HG02852 (cell line): ENCODE results near the gene TSPAN18.

Source experiments
- ATAC-seq: cut with Tn5 transposase; IDR thresholded peaks from one replicate; pipeline ENCODE4 v1.9.1; 2021; ENCODE audit warnings: mild to moderate bottlenecking, moderate library complexity; ENCODE audit not compliant: unreplicated experiment

TSPAN18 gene

DNA sequence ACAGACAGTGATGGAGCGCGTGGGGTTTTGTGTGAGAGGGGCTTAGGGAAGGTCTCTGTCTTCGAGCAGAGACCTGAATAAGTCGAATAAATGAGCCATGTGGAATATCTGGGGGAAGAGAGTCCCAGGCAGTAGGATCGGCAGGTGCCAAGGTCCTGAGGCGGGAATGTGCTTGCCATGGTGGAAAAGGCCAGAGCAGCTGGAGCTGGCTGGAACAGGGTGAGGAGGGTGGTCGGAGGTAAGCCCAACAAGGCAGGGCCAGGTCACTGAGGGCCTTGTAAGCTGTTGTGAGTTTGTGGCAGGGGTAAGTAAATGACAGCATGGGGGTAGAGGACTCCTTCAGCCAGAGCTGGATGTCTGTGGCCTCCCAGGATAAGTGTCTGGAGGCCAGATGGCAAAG is 152.7 kb downstream of the TSPAN18 start:
- no peak for ATAC-seq

DNA sequence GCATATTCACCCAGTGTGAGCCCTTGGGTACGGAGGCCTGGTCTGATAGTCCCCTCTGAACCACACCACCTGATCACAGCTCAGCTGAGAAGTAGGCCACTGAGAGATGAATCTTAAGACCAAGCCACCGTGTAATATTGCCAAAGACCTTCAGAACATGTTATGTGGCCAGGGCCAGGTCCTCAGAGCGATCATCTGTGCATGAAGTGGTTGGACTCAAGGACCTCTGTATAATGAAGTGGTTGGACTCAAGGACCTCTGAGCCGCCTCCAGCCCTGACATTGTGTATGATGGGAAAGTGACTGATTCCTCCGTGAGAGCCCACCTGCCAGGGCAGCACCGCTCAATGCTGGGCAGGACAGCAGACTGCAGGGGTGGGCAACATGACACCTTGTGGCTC is 153.7 kb downstream of the TSPAN18 start:
- ATAC-seq = no peak

DNA sequence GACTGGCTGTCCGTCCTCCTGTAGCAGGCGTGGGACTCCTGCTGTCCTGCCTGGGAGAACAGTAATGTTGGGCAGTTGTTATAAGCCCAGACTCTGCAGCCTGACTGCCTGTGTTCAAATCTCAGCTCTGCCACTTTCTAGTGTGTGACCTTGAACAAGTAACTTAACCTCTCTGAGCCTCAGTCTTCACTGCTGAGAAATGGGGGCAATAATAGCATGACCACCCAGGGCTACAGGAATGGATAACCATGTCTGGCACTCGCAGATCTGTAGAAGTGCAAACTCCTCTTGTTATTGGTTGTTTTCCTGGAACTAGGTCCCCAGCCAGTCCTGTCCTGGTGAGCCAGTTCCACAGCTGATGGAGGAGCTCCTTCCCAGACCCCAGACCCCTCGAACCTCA is 154.2 kb downstream of the TSPAN18 start:
- no peak for ATAC-seq

DNA sequence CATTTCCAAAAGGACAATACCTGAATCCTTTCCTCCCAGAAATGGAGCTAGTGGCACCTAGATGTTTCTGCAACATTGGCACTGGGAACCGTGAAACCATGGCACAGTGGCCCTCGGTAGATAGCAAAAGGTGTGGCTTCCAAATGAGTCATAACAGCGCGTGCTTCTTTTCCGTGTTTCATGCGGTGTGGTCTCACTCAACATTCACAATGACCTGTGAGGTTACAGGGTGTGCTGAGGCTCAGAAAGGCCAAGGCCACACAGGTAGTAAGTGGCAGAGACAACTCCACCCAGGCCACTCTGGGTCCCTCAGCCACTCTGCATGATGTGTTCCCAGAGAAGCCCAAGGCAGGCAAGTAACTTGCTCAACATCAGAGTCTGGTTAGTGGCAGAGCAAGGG is 156.5 kb downstream of the TSPAN18 start:
- ATAC-seq = no peak

DNA sequence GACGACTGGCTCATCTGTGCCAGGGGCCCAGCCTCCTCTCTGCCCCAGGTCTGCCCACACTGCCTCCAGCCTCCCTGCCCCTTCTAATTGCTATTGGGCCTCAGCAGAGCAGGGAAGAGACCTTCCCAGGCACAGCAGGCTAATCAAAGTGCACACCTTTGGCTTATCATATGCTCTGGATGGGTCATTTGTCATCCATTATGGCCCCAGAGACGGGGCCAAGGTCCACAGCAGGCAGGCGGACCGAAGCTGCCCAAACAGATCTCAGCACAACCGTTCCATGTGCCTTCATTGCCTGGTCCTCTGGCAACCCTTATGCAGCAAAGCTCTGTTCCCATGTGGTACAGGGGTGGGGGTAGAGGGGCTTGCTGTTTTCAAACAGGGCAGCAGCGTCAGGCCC is 157.3 kb downstream of the TSPAN18 start:
- ATAC-seq = no peak

DNA sequence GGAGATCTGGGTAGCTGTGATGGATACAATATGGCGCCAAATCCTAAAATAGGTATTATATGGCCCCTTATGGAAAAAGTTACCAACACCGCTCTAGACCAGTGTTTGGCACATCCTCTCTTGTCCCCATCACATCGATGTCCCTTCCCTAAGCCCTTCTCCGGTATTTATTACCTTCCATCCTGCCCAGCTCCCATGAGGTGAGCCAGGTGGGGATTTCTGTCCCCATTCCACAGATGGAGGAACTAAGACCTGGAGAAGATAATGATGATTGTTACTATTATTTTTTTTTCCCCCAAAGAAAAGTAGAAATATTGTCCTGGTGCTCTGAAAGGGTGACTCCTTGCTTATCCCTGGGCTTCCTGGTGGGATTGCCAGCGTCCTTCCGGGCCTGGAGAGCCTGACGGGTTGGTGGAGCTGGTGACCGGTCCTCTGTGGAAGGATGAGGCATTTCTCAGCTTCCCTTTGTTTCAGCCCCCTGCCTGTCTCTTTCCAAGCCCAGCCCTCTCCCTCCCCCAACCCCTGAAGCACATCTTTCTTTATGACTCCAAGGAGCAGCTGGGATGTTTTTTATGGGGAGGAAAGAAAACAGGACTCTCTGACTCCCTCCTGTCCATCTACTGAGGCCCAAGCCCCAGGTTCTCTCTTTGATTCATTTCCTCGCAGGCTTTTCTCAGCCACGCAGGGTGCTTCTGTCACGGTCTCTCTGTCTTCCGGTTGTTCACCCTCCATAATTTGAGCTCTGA is 158.5 kb downstream of the TSPAN18 start:
- ATAC-seq = no peak

DNA sequence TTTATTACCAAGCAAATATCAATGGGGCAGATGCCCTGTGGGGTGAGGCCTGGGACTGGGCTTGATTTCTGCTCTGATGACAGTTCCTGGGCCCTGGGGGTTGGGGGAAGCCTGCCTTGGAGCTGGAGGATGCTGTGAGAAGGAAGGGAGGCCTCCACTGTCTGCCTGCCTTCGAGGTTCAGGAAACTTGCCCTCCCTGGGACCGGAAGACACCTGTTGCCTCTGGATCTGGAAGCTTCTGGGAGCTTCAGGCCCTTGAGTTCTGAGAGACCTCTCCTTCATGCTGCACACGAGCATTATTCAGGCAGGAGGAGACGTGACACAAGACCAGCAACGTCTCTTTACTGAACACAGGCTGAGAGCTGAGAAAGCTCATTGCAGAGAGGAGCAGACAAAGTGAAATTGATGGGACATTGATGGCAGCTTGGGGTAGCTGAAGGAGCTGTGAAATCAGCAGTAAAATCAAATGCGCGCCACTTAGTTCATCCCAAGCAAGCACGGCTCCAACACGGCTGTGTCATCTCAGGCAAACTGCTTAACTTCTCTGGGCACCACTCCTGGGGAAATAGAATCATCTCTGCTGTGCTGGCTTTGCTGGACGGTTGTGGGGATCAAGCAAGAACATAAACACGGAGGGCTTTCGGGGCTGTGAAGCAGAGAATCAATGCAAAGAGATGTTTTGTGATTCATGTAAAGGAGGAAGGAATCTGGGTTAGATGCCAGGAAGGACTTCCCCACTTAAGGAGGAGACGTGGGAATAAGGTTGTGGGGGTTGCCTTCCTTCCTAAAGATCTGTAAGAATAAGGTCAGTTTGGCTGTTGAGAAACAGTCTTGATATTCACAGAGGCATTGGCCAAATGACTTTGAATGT is 159.4 kb downstream of the TSPAN18 start:
- ATAC-seq = no peak

DNA sequence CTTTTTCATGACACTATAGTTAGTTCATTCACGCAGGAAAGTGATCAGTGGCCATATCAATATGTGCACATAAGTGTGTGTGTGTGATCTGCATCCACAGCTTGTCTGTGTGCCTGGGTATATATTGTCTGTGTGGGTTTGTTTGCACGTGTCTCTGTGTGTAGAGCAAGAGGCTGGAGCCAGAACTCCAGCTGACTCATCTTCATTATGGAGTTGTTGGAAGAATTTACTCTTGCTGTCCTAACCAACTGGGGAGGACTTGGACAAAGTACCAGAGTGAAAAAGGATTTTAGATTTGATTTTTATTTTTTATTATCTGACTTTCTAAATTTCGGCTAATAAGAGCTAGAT is 160.0 kb downstream of the TSPAN18 start:
- ATAC-seq = no peak

DNA sequence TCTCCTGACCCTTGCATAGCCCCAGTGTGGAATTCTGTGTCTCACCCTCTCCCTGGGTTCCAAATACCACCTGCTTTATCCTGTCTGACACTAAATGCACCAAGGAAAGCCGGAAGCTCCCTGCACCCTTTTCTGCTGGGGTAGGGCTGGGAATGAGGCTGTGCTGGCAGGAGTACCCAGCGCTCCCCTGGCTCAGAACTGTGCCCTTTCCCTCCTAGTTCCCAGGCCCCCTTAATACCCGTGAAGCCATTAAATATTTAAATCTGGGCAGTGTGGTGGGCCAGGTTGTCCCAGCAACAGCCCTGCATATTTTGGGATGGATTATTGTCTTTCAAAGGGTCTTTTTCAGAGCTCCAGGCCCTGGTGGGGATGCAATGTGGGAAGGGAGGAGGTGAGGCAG is 160.9 kb downstream of the TSPAN18 start:
- no peak for ATAC-seq

DNA sequence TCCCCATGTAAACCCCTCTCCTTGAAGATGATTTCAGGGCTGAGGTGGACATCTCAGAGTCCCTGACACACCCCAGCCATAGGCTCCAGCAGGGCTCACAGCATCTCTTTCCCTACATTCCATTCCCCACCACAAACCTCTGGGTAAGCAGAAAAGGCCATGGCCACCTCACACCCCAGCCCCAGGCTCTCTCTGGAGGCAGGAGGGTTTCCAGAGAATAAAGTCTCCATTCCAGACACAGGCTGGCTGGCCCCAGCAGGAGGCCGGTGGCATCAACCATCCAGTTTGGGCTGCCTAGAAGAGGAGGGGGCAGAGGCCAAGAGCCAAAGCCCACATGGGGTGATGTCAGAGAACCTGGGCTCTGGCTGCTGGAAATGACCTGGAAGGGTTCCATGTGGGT is 162.5 kb downstream of the TSPAN18 start:
- no peak for ATAC-seq

DNA sequence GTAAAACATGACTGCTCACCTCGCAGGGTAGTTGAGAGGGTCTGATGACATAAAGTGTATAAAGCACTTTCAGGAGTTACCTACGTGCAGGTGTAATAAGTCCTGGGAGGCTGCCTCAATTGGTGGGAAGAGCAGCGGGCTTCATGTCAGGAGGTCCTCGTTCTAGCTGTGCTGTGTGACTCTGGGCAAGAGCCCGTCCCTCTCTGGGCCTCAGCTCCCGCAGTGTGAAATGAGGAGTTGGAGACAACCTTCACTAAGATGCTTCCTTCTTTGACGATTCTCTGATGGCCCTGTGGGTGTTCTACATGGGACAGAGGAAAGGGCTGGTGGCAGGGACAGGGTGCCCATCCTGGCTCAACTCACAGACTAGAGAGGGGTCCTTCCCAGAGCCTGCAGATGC is 166.1 kb downstream of the TSPAN18 start:
- ATAC-seq = no peak

DNA sequence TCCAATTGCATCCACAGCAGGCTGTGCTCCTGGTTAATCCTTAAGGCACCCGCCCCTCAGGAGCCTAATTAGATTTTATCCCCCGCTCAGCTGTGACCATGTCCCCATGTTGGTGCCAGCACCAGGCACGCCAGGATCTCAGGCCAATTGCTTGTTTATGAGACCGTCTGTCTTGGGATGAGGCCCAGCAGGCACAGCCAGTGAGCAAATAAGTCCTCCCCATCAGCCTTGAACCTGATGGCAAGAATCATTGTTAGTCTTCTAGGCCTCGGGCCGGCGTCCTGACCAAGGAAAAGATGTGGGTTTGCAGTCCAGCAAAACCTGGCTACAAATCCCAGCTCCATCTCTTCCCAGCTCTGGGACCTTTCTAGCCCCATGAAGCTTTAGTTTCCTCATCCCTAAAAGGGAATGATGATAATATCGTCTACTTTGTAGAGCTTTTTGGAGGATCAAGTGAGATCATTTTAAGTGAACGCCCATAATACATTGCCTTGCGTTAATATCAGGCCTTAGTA is 166.6 kb downstream of the TSPAN18 start:
- ATAC-seq = no peak

DNA sequence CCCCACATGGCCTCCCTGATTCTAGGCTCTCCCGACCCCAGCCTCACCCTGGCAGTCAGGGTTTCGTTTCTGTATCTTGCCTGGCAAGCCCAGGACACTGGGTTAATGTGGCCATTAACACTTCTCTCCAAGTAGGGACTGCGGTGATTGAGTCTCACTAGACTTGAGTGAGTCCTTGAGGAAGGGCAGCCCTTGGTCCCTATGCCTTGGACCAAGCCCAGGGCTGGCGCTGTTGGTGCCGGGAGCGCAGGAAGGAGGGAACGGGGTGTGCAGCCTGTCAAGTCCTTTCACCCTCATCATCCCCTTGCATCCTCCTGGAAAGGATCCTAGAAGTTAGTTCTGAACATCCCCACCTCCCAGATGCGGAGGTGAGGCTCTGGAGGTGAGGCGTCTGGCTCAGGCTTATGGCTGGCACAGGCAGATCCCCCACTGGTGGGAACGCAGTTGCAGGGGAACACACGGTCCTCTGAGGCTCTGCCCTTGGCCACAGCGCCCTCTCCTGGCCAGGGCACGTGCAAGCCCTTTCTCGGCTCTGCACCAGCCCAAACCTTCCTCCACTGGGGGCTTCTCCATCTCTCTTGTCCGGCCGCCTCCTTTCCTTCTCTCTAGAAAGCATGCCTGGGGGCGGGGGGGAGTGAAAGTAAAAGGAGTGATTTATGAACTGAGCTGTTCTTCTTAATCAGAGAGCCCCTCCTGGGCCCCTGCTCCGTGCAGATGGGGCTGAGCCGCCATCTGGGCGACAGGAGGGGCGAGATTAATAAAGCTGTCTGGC is 167.3 kb downstream of the TSPAN18 start:
- ATAC-seq = no peak

DNA sequence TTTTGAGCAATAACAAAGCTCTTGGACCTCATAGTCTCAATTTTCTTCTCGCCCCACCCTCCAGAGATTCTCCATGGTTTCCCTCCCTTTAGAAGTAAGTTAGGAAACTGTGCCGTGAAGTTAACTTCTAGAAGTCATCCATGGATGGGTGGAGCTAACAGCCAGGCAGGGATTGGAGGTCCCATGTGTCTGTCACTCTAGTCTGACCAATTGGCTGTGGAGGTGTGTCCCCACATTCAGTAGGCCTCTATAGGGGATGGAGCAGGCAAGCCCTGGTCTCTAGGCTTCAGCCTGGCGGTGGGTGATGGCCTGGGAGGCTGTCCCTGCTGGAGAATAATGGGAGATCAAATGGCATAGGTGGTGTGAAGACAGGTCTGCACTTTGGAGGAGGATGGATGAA is 173.2 kb downstream of the TSPAN18 start:
- ATAC-seq = no peak

DNA sequence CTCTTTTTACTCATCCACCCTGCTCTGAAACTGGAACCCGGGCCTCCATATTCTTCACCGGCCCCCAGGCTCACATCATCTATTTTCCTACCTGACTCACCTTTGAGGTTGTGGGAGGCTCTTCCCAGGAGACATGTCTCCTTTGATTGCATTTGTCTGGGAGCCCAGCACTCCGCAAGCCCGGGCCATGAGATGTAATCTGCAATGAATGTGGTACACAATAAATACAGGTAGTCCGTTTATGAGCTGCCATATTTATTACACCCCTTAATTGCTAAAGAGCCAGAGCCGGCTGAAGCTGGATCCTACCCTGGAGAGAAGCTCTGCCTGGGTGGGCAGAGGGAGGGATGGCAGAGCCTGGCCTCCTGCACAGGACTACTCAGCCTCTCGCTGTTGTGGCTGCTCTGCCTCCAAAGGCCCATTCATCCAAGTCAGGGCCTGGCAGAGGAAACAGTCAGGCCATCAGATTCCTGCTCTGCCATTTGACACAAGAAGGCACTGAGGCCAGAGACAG is 174.4 kb downstream of the TSPAN18 start:
- no peak for ATAC-seq

DNA sequence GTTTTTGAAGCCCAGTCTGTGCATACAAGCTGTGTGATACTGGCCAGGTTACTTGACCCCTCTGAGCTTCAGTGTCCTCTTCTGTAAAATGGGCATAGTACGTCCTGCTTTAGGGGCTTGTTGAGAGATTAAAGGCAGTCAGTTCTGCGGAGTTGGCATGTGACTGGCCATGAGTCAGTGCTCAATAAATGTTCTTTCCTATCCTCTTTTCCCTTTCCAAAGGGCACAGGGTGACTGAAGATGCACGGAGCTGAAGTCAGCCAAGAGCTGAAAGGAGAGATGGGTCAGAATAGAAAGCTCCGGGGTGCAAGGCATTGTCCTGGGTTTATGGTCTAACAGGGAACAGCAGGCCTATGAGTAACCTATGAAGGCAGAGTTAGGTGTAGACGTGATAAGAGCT is 175.0 kb downstream of the TSPAN18 start:
- no peak for ATAC-seq

DNA sequence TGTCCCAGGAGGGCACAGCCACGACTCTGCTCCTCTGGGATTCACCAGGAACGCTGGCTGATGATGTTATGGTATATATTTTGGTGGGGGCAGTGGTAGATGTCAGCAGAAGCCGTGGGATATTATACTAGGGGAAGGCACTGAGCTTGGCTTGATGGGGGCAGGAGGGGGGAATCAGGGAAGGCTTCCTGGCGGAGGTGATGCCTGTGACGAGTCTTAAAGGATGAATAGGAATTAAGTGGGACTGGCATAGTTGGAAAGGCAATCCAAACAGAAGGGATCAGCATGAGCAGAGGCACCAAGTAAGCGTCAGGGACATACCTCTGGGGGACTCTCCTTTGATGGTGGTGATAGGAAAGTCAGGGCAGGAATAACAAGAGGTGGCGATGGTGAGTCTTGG is 176.3 kb downstream of the TSPAN18 start:
- no peak for ATAC-seq

DNA sequence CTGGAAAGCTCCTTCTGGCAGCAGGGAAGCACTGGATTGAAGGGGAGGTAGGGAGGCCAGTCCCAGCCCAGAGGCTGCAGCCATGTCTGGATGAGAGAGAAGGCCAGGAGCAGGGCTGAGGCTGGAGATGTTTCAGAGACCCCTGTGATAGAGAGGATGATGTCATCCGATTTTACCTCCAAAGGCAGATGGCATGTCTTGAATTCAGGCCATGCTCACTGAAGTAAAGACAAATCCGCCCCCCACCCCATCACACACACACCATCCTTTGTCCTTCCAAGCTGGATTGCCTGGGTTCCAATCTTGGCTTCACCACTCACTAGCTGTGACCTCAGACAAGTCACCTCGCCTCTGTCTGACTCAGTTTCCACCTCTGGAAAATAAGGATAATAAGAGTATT is 176.8 kb downstream of the TSPAN18 start:
- no peak for ATAC-seq

DNA sequence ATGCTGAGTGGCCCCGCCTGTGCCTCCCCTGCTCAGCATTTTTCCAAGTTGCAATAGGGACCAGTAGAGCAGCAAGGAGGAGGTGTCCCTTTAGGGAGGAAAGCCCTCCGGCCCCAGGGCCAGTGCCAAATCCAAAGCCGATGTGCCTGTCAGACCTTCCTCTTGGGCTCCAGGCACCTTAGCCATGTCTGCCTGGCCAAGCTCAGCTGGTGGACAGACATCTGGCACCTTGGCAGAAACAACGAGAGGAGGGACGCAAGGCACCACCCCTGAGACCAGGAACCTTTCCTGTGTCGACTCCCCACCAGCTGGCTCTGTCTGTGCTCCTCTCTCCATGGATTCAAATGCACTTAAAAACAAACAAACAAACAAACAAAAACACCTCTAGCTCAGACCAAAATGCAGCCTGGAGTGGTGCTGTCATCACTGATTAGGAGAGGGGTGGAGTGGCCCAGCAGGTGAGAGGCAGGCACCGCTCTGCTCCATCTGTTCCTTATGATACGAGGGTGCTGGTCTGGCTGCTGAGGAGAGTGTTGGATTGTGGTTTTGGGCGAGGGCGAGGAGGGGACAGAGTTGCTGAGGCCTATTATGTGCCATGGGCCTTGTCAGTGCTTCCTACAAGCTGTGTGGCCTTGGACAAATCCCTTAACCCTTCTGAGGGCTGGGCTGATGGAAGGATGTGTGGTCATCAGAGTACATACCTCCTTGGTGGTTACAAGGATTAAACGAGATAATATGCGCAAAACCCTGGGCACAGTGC is 177.7 kb downstream of the TSPAN18 start:
- no peak for ATAC-seq

DNA sequence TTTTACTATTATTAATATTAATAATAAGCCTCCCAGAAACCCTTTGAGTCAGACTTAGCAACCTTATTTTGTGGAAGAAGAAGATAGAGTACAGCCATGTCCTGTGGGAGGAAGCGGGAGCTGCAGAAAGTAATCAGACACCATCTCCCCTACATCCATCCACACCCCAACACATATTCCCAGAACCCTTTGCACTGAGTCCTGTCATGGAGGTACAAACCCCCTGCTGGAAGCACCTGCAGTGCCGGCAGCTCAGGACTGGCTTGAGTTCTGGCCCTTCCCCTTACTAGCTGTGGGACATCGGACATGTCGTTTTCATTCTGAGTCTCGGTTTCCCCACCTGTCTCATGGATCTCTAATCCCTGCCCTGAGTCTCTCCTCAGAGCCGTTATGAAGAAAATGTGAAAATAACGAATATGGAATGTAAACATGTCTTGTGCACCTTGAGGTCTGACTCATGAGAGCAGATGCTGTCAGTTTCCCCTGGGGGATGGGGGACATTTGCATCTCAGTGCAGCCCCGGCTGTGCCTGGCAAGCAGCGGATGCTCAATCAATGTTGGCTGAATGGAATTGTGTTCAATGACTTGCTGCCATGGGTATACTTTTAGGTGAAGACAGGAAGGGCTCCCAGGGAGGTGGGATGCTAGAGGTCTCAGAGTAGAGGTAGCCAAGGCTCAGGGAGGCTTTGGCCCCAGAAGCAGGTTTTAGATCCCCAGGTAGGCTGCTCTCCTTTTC is 178.5 kb downstream of the TSPAN18 start:
- no peak for ATAC-seq
